Measurements from ENCODE around the gene VPS18. TPM values are rescaled to one million over a fixed set of nuclear protein-coding genes. Genes with fewer than 3 reads are reported as not detected.

VPS18 gene
- total RNA-seq, 1 donor from 2014 or later, result 18.4 TPM

DNA sequence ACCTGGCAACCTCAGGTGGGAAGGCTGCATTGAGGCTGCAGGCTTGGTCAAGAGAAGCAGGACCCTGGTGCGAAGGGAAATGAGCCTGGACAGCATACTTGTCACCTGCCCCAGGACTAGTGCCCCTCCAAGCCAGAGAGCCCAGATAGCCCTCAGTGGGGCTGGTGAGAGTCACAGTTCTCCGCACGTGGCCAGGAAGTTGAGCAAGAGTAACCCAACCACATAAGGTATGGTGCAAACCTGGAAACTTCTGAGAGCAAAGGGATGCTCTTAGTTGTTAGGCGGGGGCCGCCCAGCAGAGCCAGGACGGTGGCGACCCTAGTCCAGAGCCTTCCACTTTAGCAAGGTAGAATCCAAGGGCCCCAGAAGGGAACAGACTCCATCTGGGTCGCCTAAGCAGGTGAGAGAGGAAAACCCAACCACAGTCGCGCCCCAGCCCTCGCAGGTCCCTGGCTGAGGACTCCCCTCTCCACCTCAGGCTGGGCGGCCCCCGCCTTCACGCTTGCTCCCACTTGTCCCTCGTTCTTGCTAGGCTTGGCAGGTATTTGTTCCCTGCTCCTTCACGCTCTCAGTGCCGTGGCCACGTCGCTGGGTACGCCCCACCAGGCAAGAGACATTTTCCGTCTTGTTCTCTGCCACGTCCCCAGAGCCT lies 1.1 kb upstream of the VPS18 start:
- intact Hi-C loops (cut with DNase I), result loop anchor here (5.0 to 10.0 kb wide), 2 partner anchors 36 to 222 kb away; partner anchors contain the start of gene INO80

GRCh38 chr15:40894681-40895448 lies 615 bp downstream of the VPS18 start:
- ATAC-seq (ENCODE audit: poor library complexity) (peak; percentile 58), DNase-seq (peak; percentile 61)
- intact Hi-C loops (cut with DNase I), result loop anchor here (5.0 to 10.0 kb wide), 2 partner anchors 38 to 220 kb away; partner anchors contain the start of gene INO80

More for the DNA sequence above, 1.1 kb upstream of the VPS18 start:
- ATAC-seq (ENCODE audit: poor library complexity) (no peak), DNase-seq (peak; percentile 47)

DNA sequence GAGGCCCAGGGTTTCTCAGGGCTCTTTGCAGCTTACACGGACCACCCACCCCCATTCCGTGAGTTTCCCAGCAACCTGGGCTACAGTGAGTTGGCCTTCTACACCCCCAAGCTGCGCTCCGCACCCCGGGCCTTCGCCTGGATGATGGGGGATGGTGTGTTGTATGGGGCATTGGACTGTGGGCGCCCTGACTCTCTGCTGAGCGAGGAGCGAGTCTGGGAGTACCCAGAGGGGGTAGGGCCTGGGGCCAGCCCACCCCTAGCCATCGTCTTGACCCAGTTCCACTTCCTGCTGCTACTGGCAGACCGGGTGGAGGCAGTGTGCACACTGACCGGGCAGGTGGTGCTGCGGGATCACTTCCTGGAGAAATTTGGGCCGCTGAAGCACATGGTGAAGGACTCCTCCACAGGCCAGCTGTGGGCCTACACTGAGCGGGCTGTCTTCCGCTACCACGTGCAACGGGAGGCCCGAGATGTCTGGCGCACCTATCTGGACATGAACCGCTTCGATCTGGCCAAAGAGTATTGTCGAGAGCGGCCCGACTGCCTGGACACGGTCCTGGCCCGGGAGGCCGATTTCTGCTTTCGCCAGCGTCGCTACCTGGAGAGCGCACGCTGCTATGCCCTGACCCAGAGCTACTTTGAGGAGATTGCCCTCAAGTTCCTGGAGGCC lies 5.4 kb downstream of the VPS18 start:
- ATAC-seq (ENCODE audit: poor library complexity) (no peak), DNase-seq (no peak)
- intact Hi-C loops (cut with DNase I), result loop anchor here (5.0 to 10.0 kb wide), 2 partner anchors 215 to 288 kb away; partner anchors contain the start of gene INO80

GRCh38 chr15:40900256-40901052 lies 6.2 kb downstream of the VPS18 start:
- no peak for DNase-seq
- no peak for ATAC-seq (ENCODE audit: poor library complexity)
- intact Hi-C loops (cut with DNase I), result loop anchor here (5.0 kb wide), 1 partner anchor 287 kb away; no protein-coding TSS in a partner anchor

GRCh38 chr15:40901053-40901443 lies 6.8 kb downstream of the VPS18 start:
- no peak for ATAC-seq (ENCODE audit: poor library complexity)
- intact Hi-C loops (cut with DNase I), result loop anchor here (5.0 kb wide), 1 partner anchor 286 kb away; no protein-coding TSS in a partner anchor

GRCh38 chr15:40902605-40903561 lies 8.6 kb downstream of the VPS18 start:
- ATAC-seq (ENCODE audit: poor library complexity), result no peak
- intact Hi-C loops (cut with DNase I), result loop anchor here (5.0 kb wide), 1 partner anchor 284 kb away; no protein-coding TSS in a partner anchor
- DNase-seq, result peak; percentile 80

More at GRCh38 chr15:40901053-40901443, 6.8 kb downstream of the VPS18 start:
- no peak for DNase-seq

DNA sequence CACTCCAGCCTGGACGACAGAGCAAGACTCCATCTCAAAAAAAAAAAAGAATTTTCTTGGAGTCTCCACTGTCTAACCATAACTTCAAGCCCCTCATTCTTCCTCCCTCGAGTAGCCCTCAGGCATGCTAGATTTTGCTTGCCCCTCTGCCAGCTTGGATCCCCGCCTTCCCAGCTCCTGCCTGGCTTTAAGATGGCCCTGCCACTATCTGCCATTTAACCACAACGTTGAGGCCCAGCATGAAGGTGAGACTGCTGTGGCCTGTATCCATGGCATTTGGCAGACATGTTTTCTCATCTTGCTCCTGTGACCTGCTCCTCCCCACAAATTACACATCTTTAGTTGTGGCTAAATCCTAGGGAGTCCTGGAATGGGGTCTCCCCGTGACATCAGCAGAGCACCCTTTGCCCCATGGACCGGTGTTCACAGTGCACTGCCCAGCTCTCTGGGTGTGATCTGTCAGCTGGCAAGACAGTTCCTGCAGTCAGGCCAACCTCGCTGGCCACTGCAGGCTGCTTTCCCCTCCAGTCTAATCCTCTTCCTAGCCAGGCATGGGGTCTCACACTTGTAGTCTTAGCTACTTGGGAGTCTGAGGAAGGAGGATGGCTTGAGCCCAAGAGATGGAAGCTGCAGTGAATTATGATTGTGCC lies 10.4 kb downstream of the VPS18 start:
- ATAC-seq (ENCODE audit: poor library complexity), result no peak
- intact Hi-C loops (cut with DNase I), result loop anchor here (5.0 kb wide), 2 partner anchors 38 to 283 kb away; no protein-coding TSS in a partner anchor
- DNase-seq, result no peak

DNA sequence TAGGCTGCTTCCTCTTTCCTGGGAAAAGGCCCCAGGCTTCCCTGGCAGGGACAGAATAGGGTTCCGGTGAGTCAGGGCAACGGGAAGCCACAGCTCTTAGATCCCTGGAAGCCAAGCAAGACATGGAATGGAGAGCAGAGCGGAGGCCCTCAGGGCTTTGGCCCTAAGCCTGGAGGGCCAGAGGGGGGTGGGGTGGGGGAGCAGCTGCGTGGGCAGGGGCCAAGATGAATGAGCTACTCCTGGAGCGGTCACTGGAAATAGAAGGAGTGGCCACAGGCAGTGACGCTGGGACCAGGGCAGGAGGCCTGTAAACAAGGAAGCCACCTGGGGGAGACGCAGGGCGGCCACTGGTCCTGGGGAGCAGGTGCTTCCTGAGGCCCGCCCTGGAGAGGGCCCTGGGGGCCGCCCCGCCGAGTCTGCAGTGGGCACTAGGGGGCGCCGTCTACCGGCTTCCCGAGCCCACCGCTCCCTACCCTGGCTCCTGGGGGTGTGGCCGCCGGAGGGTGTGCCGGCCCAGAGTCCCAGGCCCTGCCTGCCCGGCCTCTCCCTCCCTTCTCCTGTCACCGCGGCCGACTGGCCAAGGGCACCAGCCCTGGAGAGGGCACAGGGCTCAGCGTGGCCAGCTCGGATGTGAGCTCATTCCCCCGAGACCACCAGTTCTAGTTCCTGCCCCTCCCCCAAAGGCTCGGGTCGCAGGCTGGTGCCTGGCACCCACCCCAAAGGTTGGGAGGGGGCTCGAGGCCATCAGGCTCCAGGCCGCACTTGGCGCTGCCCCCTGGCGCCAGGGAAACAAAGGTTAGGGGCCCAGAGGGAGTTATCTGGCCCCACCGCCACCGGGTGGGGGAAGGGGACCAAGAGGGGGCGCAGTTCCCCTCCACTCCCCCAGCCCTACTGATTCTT lies 12.1 kb downstream of the VPS18 start:
- intact Hi-C loops (cut with DNase I), result loop anchor here (2.0 to 5.0 kb wide), 2 partner anchors 36 to 116 kb away; no protein-coding TSS in a partner anchor
- DNase-seq (peak; percentile 91), ATAC-seq (ENCODE audit: poor library complexity) (peak; percentile 84)

GRCh38 chr15:40906991-40907802 lies 12.9 kb downstream of the VPS18 start:
- DNase-seq (peak; percentile 84), ATAC-seq (ENCODE audit: poor library complexity) (peak; percentile 57)
- intact Hi-C loops (cut with DNase I), result loop anchor here (2.0 to 5.0 kb wide), 2 partner anchors 35 to 116 kb away; no protein-coding TSS in a partner anchor

- ATAC-seq (ENCODE audit: poor library complexity), result no peak
- no peak for DNase-seq
- intact Hi-C loops (cut with DNase I), result loop anchor here (5.0 kb wide), 1 partner anchor 34 kb away; no protein-coding TSS in a partner anchor
Measured at GRCh38 chr15:40908095-40908494, 13.8 kb downstream of the VPS18 start.

DNA sequence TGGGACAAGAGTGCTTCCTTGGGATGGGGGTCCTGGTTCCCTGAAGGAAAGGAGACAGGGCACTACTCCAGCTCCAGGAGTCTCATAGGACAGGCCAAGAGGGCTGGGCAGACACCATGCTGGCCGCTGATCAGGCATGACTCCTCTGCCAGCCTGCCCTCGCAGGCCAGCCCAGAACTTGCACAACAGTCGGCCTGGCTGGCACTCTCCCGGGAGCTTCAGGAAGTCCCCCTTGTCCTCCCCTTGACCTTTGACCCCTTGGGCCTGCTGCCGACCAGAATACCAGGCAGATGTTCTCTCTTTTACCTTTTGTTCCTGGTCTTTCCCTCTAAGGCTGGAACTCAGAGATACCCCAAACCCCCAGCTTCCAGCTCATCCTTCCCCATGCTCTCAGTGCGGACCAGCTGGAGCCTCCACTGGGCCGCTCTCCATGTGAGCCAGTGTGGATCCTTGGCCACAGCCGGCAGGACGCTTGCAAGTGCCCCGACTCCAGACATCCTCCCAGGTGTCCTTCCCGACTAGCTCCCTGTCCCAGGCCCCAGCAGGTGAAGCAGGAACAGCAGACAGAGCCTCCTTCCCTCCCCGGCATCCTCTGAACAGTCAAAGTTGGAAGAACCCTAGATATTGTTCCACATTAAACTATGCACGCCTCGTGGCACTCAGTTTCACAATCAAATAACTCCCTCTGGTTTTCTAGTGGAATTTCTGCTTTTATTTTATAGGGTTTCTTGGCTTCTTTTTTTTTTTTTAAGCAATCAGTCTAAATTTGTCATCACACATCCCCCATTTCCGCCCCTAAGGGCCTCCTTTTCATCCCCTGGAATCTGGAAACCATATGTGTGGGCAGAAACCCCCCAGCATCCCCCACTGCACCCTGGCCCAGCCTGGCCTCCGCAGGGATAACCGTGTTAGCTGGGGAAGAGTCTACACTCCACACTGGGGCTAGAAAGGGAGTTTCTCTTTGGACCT lies 15.7 kb downstream of the VPS18 start:
- intact Hi-C loops (cut with DNase I), result loop anchor here (5.0 kb wide), 1 partner anchor 32 kb away; no protein-coding TSS in a partner anchor
- ATAC-seq (ENCODE audit: poor library complexity) (peak; percentile 8), DNase-seq (peak; percentile 78)

- intact Hi-C loops (cut with DNase I), result no loop called here
- DNase-seq (no peak), ATAC-seq (ENCODE audit: poor library complexity) (no peak)
Measured at GRCh38 chr15:40911141-40911540, 16.9 kb downstream of the VPS18 start.

DNA sequence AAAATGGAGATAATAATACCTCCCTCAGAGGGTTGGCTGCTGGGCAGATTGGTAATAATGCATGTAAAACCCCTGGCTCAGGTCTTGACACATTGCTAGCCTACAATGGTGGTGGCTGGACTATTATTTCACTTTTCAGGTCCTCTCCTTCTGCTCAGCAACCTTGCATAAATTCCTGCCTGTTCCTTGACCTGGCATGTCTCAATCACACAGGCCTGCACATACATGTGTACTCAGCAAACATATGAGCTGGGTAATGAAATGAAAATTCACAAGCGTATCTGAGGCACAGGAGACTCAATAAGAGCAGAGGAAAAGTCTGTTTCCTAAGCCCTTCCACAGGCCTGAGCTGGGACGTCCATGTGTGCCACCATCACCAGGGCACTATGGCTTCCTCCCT lies 17.4 kb downstream of the VPS18 start:
- DNase-seq (no peak), ATAC-seq (ENCODE audit: poor library complexity) (no peak)
- intact Hi-C loops (cut with DNase I), result no loop called here

- DNase-seq, result no peak
- intact Hi-C loops (cut with DNase I), result no loop called here
- ATAC-seq (ENCODE audit: poor library complexity), result no peak
Measured at GRCh38 chr15:40912478-40912877, 18.2 kb downstream of the VPS18 start.
